ENCODE results near the gene TMEM120B.

Gene TMEM120B

DNA sequence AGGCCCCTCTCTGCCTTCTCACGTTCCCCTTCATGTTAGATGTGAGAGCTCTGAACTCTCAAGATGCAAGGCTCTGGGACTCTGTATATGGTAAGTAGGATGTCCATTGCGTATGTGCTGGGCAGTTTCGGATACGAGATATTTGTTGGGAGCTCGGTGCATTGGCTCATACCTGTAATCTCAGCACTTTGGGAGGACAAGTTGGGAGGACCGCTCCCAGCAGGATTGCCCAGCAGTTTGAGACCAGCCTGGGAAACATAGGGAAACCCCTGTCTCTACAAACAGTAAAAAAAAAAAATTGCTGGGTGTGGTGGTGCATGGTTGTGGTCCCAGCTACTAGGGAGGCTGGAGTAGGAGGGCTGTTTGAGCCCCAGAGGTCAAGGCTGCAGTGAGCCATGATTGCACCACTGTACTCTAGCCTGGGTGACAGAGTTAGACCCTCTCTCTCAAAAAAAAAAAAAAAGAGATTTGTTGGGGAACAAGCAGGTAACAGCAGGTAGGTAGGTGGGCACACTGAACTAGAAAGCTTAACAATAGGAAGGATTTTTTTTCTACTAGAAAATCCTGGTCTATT is 3.4 kb downstream of the TMEM120B start:
- H3K27ac Mint-ChIP-seq: no peak overlapping the region

GRCh38 chr12:121717041-121717699 is 4.6 kb downstream of the TMEM120B start:
- Mint-ChIP-seq H3K36me3 (ENCODE audit: low read depth) (peaks cover 4% of the 10 kb centered on the region), H3K4me3 (no peak overlapping the region), H3K27me3 (ENCODE audit: low read depth) (no peaks in the 10 kb centered on the region), H3K9me3 (no peaks in the 10 kb centered on the region), H3K4me1 (ENCODE audit: low read depth) (peaks cover 8% of the 10 kb centered on the region), H3K27ac (no peak overlapping the region)
- DNase-seq (ENCODE audit: low spot score): no peak

More for the DNA sequence above, 3.4 kb downstream of the TMEM120B start:
- Mint-ChIP-seq H3K4me1 (ENCODE audit: low read depth) (peaks cover 14% of the 10 kb centered on the region), H3K36me3 (ENCODE audit: low read depth) (peaks cover 4% of the 10 kb centered on the region), H3K27me3 (ENCODE audit: low read depth) (no peaks in the 10 kb centered on the region), H3K9me3 (no peaks in the 10 kb centered on the region), H3K4me3 (no peak overlapping the region)
- DNase-seq (ENCODE audit: low spot score): no peak

GRCh38 chr12:121718653-121719239 is 6.2 kb downstream of the TMEM120B start:
- Mint-ChIP-seq H3K27me3 (ENCODE audit: low read depth) (no peaks in the 10 kb centered on the region), H3K9me3 (no peaks in the 10 kb centered on the region), H3K4me3 (no peak overlapping the region), H3K27ac (no peak overlapping the region), H3K36me3 (ENCODE audit: low read depth) (peaks cover 4% of the 10 kb centered on the region), H3K4me1 (ENCODE audit: low read depth) (peaks cover 7% of the 10 kb centered on the region)
- no peak for DNase-seq (ENCODE audit: low spot score)

DNA sequence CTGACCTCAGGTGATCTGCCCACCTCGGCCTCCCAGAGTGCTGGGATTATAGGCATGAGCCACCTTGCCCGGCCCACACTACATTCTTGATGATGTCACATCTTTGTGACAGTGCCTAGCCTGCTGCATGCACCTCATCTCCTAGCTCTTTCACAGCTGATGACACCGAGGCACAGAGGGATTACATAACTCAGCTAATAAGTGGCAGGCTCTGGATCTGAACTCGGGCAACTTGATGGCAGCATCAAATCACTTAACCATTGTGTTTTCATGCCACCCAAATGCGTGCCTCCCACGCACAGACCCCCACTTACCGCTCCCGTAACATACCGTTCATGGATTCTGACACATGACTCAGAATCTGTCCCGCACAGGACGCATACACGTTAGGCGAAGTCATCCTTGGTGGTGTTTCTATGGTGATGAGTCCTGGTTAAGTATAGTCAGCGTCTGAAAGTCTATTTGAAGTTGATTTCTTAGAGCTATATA is 7.4 kb downstream of the TMEM120B start:
- Mint-ChIP-seq H3K4me3 (no peak overlapping the region), H3K27ac (no peak overlapping the region), H3K27me3 (ENCODE audit: low read depth) (no peaks in the 10 kb centered on the region), H3K4me1 (ENCODE audit: low read depth) (peaks cover 5% of the 10 kb centered on the region), H3K36me3 (ENCODE audit: low read depth) (peaks cover 4% of the 10 kb centered on the region), H3K9me3 (no peaks in the 10 kb centered on the region)
- no peak for DNase-seq (ENCODE audit: low spot score)

GRCh38 chr12:121720762-121721161 is 8.2 kb downstream of the TMEM120B start:
- Mint-ChIP-seq H3K9me3 (no peaks in the 10 kb centered on the region), H3K27me3 (ENCODE audit: low read depth) (no peaks in the 10 kb centered on the region), H3K4me1 (ENCODE audit: low read depth) (peaks cover 5% of the 10 kb centered on the region), H3K36me3 (ENCODE audit: low read depth) (peaks cover 4% of the 10 kb centered on the region), H3K27ac (no peak overlapping the region), H3K4me3 (no peak overlapping the region)
- DNase-seq (ENCODE audit: low spot score): no peak

DNA sequence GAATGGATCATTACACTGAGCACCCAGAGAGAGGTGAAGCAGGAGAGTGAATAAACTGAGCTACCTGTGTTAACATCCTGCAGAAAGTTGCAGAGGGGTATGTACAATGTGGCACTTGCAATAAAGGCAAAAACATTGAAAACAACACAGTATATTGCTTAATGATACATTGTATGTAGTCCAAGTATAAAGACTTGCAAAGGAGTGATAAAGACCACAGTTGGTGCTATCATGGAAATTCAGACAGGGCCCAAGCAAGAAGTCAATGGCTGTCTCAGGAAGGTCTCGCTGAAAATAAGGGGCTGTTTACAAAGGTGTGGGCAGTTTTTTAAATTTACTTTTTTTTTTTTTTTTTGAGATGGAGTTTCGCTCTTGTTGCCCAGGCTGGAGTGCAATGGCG is 10.0 kb downstream of the TMEM120B start:
- Mint-ChIP-seq H3K27me3 (ENCODE audit: low read depth) (no peaks in the 10 kb centered on the region), H3K36me3 (ENCODE audit: low read depth) (peaks cover 4% of the 10 kb centered on the region)
- DNase-seq (ENCODE audit: low spot score): no peak

DNA sequence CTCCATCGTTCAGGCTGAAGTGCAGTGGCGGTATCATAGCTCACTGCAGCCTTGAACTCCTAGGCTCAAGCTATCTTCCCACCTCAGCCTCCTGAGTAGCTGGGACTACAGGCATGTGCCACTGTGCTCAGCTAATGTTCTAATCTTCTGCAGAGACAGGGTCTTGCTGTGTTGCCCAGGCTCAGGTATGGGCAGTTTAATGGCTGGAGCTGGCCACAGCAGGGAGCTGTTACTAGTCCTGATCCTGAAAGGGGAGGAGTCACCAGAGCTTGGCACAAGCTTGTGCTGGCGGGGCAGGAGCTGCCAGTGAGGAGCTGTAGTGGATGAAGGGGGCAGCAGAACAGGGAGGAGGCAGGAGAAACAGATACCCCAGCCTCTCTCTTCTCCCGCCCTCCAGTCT is 10.6 kb downstream of the TMEM120B start:
- H3K36me3 Mint-ChIP-seq (ENCODE audit: low read depth): peaks cover 4% of the 10 kb centered on the region
- no peak overlapping the region for H3K4me3 Mint-ChIP-seq
- no peaks in the 10 kb centered on the region for H3K9me3 Mint-ChIP-seq
- no peak for DNase-seq (ENCODE audit: low spot score)
- peaks cover 5% of the 10 kb centered on the region for H3K4me1 Mint-ChIP-seq (ENCODE audit: low read depth)
- H3K27me3 Mint-ChIP-seq (ENCODE audit: low read depth): no peaks in the 10 kb centered on the region
- no peak overlapping the region for H3K27ac Mint-ChIP-seq

More for the DNA sequence above, 10.0 kb downstream of the TMEM120B start:
- Mint-ChIP-seq H3K4me1 (ENCODE audit: low read depth) (peaks cover 5% of the 10 kb centered on the region), H3K27ac (no peak overlapping the region), H3K4me3 (no peak overlapping the region), H3K9me3 (no peaks in the 10 kb centered on the region)

DNA sequence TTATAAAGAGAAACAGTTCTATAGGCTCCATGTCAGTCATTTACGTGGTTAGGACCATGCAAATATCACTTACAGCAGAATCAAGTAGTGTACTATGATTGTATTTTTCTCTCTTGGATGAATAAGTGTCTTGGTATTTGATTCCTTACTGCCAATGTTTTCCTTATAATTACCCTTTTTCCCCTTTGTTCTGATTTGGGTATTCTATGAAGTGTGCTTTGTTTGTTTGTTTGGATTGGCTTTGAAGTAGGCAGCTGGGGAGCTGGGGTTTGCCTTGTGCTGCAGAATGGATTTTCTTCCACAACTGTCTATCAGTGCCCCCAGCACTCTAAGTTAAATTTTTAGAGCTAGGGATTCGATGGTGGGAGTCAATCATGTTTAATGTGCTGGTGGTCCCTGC is 12.4 kb downstream of the TMEM120B start:
- DNase-seq (ENCODE audit: low spot score): no peak
- H3K27ac Mint-ChIP-seq: no peak overlapping the region
- no peaks in the 10 kb centered on the region for H3K9me3 Mint-ChIP-seq
- H3K27me3 Mint-ChIP-seq (ENCODE audit: low read depth): no peaks in the 10 kb centered on the region
- no peak overlapping the region for H3K4me3 Mint-ChIP-seq
- H3K4me1 Mint-ChIP-seq (ENCODE audit: low read depth): no peaks in the 10 kb centered on the region
- no peaks in the 10 kb centered on the region for H3K36me3 Mint-ChIP-seq (ENCODE audit: low read depth)

DNA sequence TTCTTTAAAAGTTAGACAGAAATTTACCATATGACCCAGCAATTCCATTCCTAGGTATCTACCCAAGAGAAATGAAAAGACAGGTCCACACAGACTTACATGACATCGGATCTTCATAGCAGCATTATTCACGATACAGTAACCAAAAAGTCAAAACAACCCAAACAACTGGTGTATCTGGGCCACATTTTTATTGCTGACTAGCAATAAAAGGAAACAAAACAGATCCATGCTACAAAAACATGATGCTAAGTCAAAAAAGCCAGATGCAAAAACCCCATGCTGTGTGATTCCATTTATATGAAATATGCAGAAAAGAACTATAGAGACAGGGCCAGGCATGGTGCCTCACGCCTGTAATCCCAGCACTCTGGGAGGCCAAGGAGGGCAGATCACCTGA is 12.9 kb downstream of the TMEM120B start:
- no peak overlapping the region for H3K27ac Mint-ChIP-seq
- H3K27me3 Mint-ChIP-seq (ENCODE audit: low read depth): no peaks in the 10 kb centered on the region
- DNase-seq (ENCODE audit: low spot score): no peak
- H3K9me3 Mint-ChIP-seq: no peaks in the 10 kb centered on the region
- H3K4me3 Mint-ChIP-seq: no peak overlapping the region
- no peaks in the 10 kb centered on the region for H3K4me1 Mint-ChIP-seq (ENCODE audit: low read depth)
- H3K36me3 Mint-ChIP-seq (ENCODE audit: low read depth): no peaks in the 10 kb centered on the region

DNA sequence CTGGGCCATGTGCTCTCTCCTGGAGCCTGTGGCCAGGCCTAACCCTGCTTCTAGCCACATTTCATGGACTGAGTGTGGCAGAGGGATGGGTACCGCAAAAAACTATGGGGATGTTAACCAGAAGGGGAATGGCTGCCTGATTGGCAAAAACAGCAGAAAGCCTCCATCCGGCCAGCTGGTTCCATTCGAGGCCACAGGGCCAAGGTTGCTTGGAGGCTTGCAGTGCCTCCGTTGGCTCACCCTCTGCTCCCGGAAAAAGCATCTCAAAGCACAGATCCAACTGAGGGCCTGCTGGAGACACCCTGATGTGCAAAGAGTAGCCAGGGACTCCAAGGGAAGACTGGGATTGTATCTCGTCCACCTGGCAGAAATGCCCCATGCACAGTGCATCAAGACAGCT is 16.5 kb downstream of the TMEM120B start:
- Mint-ChIP-seq H3K36me3 (ENCODE audit: low read depth) (no peaks in the 10 kb centered on the region), H3K27me3 (ENCODE audit: low read depth) (no peaks in the 10 kb centered on the region)
- no peak for DNase-seq (ENCODE audit: low spot score)

GRCh38 chr12:121731473-121731872 is 18.9 kb downstream of the TMEM120B start:
- H3K27me3 Mint-ChIP-seq (ENCODE audit: low read depth): no peaks in the 10 kb centered on the region
- DNase-seq (ENCODE audit: low spot score): no peak
- no peaks in the 10 kb centered on the region for H3K9me3 Mint-ChIP-seq
- H3K27ac Mint-ChIP-seq: no peak overlapping the region
- H3K4me1 Mint-ChIP-seq (ENCODE audit: low read depth): no peaks in the 10 kb centered on the region
- no peak overlapping the region for H3K4me3 Mint-ChIP-seq
- H3K36me3 Mint-ChIP-seq (ENCODE audit: low read depth): no peaks in the 10 kb centered on the region

More for the DNA sequence above, 16.5 kb downstream of the TMEM120B start:
- H3K4me3 Mint-ChIP-seq: no peak overlapping the region
- no peaks in the 10 kb centered on the region for H3K4me1 Mint-ChIP-seq (ENCODE audit: low read depth)
- H3K9me3 Mint-ChIP-seq: no peaks in the 10 kb centered on the region
- no peak overlapping the region for H3K27ac Mint-ChIP-seq

DNA sequence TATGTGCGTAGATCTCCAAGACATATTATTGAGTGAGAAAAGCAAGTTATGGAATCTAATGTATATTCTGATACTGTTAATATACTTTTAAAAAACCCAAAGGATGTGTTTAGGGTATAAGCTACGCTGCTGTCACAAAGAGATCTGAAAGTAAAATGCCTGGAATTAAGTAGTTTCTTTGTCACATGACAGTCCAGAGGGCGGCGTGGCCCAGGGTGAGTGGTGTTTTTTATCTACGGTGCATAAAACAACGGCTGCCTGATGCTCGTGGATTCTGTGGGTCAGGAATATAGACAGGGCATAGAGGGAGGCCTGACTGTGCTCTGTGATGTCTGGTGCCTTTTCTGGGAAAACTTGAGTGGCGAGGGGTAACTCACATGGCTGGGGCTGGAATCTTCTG is 21.3 kb downstream of the TMEM120B start:
- Mint-ChIP-seq H3K27ac (no peak overlapping the region), H3K36me3 (ENCODE audit: low read depth) (no peaks in the 10 kb centered on the region), H3K4me3 (no peak overlapping the region), H3K9me3 (no peaks in the 10 kb centered on the region), H3K27me3 (ENCODE audit: low read depth) (no peaks in the 10 kb centered on the region), H3K4me1 (ENCODE audit: low read depth) (no peaks in the 10 kb centered on the region)
- DNase-seq (ENCODE audit: low spot score): no peak

GRCh38 chr12:121738340-121738858 is 25.8 kb downstream of the TMEM120B start:
- Mint-ChIP-seq H3K4me3 (no peak overlapping the region), H3K4me1 (ENCODE audit: low read depth) (no peaks in the 10 kb centered on the region), H3K27me3 (ENCODE audit: low read depth) (no peaks in the 10 kb centered on the region), H3K27ac (no peak overlapping the region), H3K36me3 (ENCODE audit: low read depth) (no peaks in the 10 kb centered on the region), H3K9me3 (no peaks in the 10 kb centered on the region)
- no peak for DNase-seq (ENCODE audit: low spot score)

DNA sequence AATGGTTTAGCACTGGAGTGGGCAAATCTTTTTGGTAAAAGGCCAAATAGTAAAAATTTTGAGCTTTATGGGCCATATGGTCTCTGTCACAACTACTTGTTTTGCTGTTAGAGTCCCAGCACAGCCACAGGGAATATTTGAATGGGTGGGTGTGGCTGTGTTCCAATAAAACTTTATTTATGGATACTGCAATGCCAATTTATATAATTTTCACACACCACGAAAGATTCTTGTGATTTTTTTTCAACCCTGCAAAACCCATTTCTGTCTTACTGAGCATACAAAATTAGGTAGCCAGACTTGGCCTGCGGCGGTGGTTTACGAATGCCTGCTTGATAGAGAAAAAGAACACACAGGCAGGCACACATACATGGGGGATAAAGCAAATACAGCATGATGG is 28.3 kb downstream of the TMEM120B start:
- no peaks in the 10 kb centered on the region for H3K9me3 Mint-ChIP-seq
- H3K36me3 Mint-ChIP-seq (ENCODE audit: low read depth): no peaks in the 10 kb centered on the region
- H3K4me3 Mint-ChIP-seq: no peak overlapping the region
- H3K4me1 Mint-ChIP-seq (ENCODE audit: low read depth): no peaks in the 10 kb centered on the region
- DNase-seq (ENCODE audit: low spot score): no peak
- H3K27me3 Mint-ChIP-seq (ENCODE audit: low read depth): no peaks in the 10 kb centered on the region
- H3K27ac Mint-ChIP-seq: no peak overlapping the region
